HG03439 (cell line): ENCODE measurements around the gene PMPCA.
"Not testable (repeated sequence)": the region's sequence is repeated elsewhere in the genome, so short reads cannot be mapped to it uniquely, and the experiment has no call there.

Source experiments
- ATAC-seq: cut with Tn5 transposase; IDR thresholded peaks from one replicate; pipeline ENCODE4 v1.9.1; 2021; ENCODE audit warnings: mild to moderate bottlenecking, moderate library complexity; ENCODE audit not compliant: unreplicated experiment

The PMPCA gene

GRCh38 chr9:136393531-136393930, 16.9 kb upstream of the PMPCA start:
- ATAC-seq = no peak

GRCh38 chr9:136394312-136395019, 16.0 kb upstream of the PMPCA start:
- no peak for ATAC-seq

- ATAC-seq = no peak
Measured at GRCh38 chr9:136395020-136395340, 15.5 kb upstream of the PMPCA start.

GRCh38 chr9:136395345-136396218, 14.9 kb upstream of the PMPCA start:
- no peak for ATAC-seq

- ATAC-seq = no peak
Measured at GRCh38 chr9:136396219-136396515, 14.3 kb upstream of the PMPCA start.

- no peak for ATAC-seq
Measured at GRCh38 chr9:136397643-136398042, 12.8 kb upstream of the PMPCA start.

GRCh38 chr9:136398286-136398685, 12.2 kb upstream of the PMPCA start:
- no peak for ATAC-seq

GRCh38 chr9:136399176-136400037, 11.1 kb upstream of the PMPCA start:
- ATAC-seq = peak; percentile 29

GRCh38 chr9:136400038-136400834, 10.2 kb upstream of the PMPCA start, which contains the start of gene SNAPC4:
Gene SNAPC4, minus strand, starts transcription at chr9:136400170. Its CDS starts 1,742 bp downstream, at chr9:136398428.
- ATAC-seq = peak; percentile 61

GRCh38 chr9:136401173-136401922, 9.1 kb upstream of the PMPCA start:
- no peak for ATAC-seq

GRCh38 chr9:136402067-136402466, 8.4 kb upstream of the PMPCA start:
- no peak for ATAC-seq

GRCh38 chr9:136403538-136403914, 6.9 kb upstream of the PMPCA start:
- peak; percentile 35 for ATAC-seq

GRCh38 chr9:136403915-136404800, 6.3 kb upstream of the PMPCA start:
- ATAC-seq = no peak

- no peak for ATAC-seq
Measured at GRCh38 chr9:136404801-136405136, 5.7 kb upstream of the PMPCA start.

- ATAC-seq = no peak
Measured at GRCh38 chr9:136405481-136405880, 5.0 kb upstream of the PMPCA start.

- not testable (repeated sequence) for ATAC-seq
Measured at GRCh38 chr9:136405904-136406303, 4.6 kb upstream of the PMPCA start.

- ATAC-seq = not testable (repeated sequence)
Measured at GRCh38 chr9:136407061-136407460, 3.4 kb upstream of the PMPCA start.

- ATAC-seq = no peak
Measured at GRCh38 chr9:136407911-136408310, 2.5 kb upstream of the PMPCA start.
